KMS-11 (cell line): ENCODE data around the gene E2F7.

Source experiments
- H2AFZ ChIP-seq: fragments of 200-600 bp; sonication (generic); 2 replicates; pipeline ENCODE4 v1.6.1; 2016; ENCODE audit warnings: antibody characterized with exemption, mixed run types, low read depth
- H3K27ac ChIP-seq: fragments of 200-600 bp; sonication (generic); 2 replicates; pipeline ENCODE4 v1.6.1; 2016; ENCODE audit warnings: mild to moderate bottlenecking, mixed run types
- H3K27me3 ChIP-seq: fragments of 200-600 bp; sonication (generic); 2 replicates; pipeline ENCODE4 v1.6.1; 2017; ENCODE audit warnings: mild to moderate bottlenecking, low read depth, mixed run types, moderate library complexity; ENCODE audit not compliant: insufficient read depth
- H3K36me3 ChIP-seq: fragments of 200-600 bp; sonication (generic); 2 replicates; pipeline ENCODE4 v1.6.1; 2017; ENCODE audit warnings: mild to moderate bottlenecking, mixed run types; ENCODE audit not compliant: insufficient read depth
- H3K4me1 ChIP-seq: fragments of 200-600 bp; sonication (generic); 2 replicates; pipeline ENCODE4 v1.6.1; 2016; ENCODE audit warnings: mild to moderate bottlenecking, low read depth, mixed run types; ENCODE audit not compliant: poor library complexity, severe bottlenecking
- H3K4me2 ChIP-seq: fragments of 200-600 bp; sonication (generic); 2 replicates; pipeline ENCODE4 v1.7.0; 2016; ENCODE audit warnings: mild to moderate bottlenecking, mixed run types
- H3K4me3 ChIP-seq: fragments of 200-600 bp; sonication (generic); IDR thresholded peaks from 2 replicates; pipeline ENCODE4 v1.6.1; 2017; ENCODE audit warnings: low read depth, low read length, mixed read lengths; ENCODE audit not compliant: insufficient read depth
- H3K79me2 ChIP-seq: fragments of 200-600 bp; sonication (generic); 2 replicates; pipeline ENCODE4 v1.6.1; 2016; ENCODE audit warnings: low read depth, mixed run types; ENCODE audit not compliant: insufficient read depth
- H3K9ac ChIP-seq: fragments of 200-600 bp; sonication (generic); 2 replicates; pipeline ENCODE4 v1.6.1; 2016; ENCODE audit warnings: mild to moderate bottlenecking, mixed run types
- H4K20me1 ChIP-seq: fragments of 200-600 bp; sonication (generic); 2 replicates; pipeline ENCODE4 v1.6.1; 2016; ENCODE audit warnings: mild to moderate bottlenecking, mixed run types; ENCODE audit not compliant: insufficient read depth
- CTCF ChIP-seq: fragments of 200-600 bp; sonication (generic); conservative IDR thresholded peaks from 2 replicates; pipeline ENCODE4 v1.6.1; 2017; ENCODE audit warnings: low read depth, mild to moderate bottlenecking, antibody characterized with exemption, low read length, moderate library complexity, mixed read lengths

Gene E2F7

GRCh38 chr12:76990716-76991115, 74.7 kb downstream of the E2F7 start:
- TF ChIP-seq CTCF, result no peak
- Histone ChIP-seq H2AFZ (no peak overlapping the region), H4K20me1 (no peaks in the 10 kb centered on the region), H3K9ac (no peak overlapping the region), H3K4me2 (no peak overlapping the region), H3K4me1 (no peaks in the 10 kb centered on the region), H3K4me3 (no peak overlapping the region), H3K27ac (no peak overlapping the region), H3K27me3 (no peaks in the 10 kb centered on the region), H3K36me3 (no peaks in the 10 kb centered on the region), H3K79me2 (no peaks in the 10 kb centered on the region)

- Histone ChIP-seq H3K9ac (no peak overlapping the region), H3K79me2 (no peaks in the 10 kb centered on the region), H3K27ac (no peak overlapping the region), H3K4me2 (no peak overlapping the region), H3K4me1 (no peaks in the 10 kb centered on the region), H3K27me3 (no peaks in the 10 kb centered on the region), H3K36me3 (no peaks in the 10 kb centered on the region), H4K20me1 (no peaks in the 10 kb centered on the region), H3K4me3 (no peak overlapping the region), H2AFZ (no peak overlapping the region)
- TF ChIP-seq CTCF, result no peak
Measured at GRCh38 chr12:76984566-76984965, 80.8 kb downstream of the E2F7 start.

GRCh38 chr12:76983420-76983819, 81.9 kb downstream of the E2F7 start:
- H2AFZ ChIP-seq, result no peak overlapping the region
- H3K36me3 ChIP-seq, result no peaks in the 10 kb centered on the region
- H3K9ac ChIP-seq, result no peak overlapping the region
- no peak overlapping the region for H3K27ac ChIP-seq
- H4K20me1 ChIP-seq, result no peaks in the 10 kb centered on the region
- H3K79me2 ChIP-seq, result no peaks in the 10 kb centered on the region
- H3K4me1 ChIP-seq, result no peaks in the 10 kb centered on the region
- no peak overlapping the region for H3K4me2 ChIP-seq
- H3K27me3 ChIP-seq, result no peaks in the 10 kb centered on the region
- no peak overlapping the region for H3K4me3 ChIP-seq
- TF ChIP-seq CTCF, result no peak

GRCh38 chr12:76980196-76980595, 85.2 kb downstream of the E2F7 start:
- no peak overlapping the region for H3K9ac ChIP-seq
- H3K36me3 ChIP-seq, result no peaks in the 10 kb centered on the region
- TF ChIP-seq CTCF, result no peak
- no peak overlapping the region for H3K27ac ChIP-seq
- no peak overlapping the region for H3K4me2 ChIP-seq
- no peaks in the 10 kb centered on the region for H3K4me1 ChIP-seq
- H3K4me3 ChIP-seq, result no peak overlapping the region
- H3K27me3 ChIP-seq, result no peaks in the 10 kb centered on the region
- no peaks in the 10 kb centered on the region for H3K79me2 ChIP-seq
- H4K20me1 ChIP-seq, result no peaks in the 10 kb centered on the region
- H2AFZ ChIP-seq, result no peak overlapping the region
